Gastroesophageal sphincter (tissue), 3 donors: ENCODE data around the gene GPR26.

ENCODE experiments used
- CTCF ChIP-seq, 4 experiments: fragments of 200-600 bp in 2 of 4; fragments of 450-650 bp in 2 of 4; sonication (generic) in 1 of 4; IDR thresholded peaks; one replicate each; pipeline ENCODE4 v1.5.1; 2017 to 2019; ENCODE audit warnings: antibody characterized with exemption in 4 of 4, mild to moderate bottlenecking in 2 of 4, moderate library complexity in 2 of 4
- EP300 ChIP-seq: sonication (generic); formaldehyde crosslinking; IDR thresholded peaks from one replicate; pipeline ENCODE4 v1.6.1; 2017; ENCODE audit warnings: antibody characterized with exemption, mild to moderate bottlenecking
- POLR2A ChIP-seq, 2 donors: fragments of 450-650 bp; IDR thresholded peaks; one replicate each; pipeline ENCODE4 v1.6.1; 2017; ENCODE audit warnings: antibody characterized with exemption in 2 of 2, mild to moderate bottlenecking in 2 of 2, moderate library complexity in 1 of 2
- POLR2AphosphoS5 ChIP-seq: sonication (generic); formaldehyde crosslinking; IDR thresholded peaks from one replicate; pipeline ENCODE4 v1.6.1; 2017; ENCODE audit warnings: antibody characterized with exemption

- TF ChIP-seq POLR2A (IDR thresholded peaks at IDR 0.05) (no peak), CTCF (IDR thresholded peaks at IDR 0.05) (no peak), POLR2AphosphoS5 (no peak), EP300 (no peak)
These were observed 40.1 kb downstream of the GPR26 start for GRCh38 chr10:123706236-123706635.
